ENCODE measurements around the gene UBAC2.

DNA sequence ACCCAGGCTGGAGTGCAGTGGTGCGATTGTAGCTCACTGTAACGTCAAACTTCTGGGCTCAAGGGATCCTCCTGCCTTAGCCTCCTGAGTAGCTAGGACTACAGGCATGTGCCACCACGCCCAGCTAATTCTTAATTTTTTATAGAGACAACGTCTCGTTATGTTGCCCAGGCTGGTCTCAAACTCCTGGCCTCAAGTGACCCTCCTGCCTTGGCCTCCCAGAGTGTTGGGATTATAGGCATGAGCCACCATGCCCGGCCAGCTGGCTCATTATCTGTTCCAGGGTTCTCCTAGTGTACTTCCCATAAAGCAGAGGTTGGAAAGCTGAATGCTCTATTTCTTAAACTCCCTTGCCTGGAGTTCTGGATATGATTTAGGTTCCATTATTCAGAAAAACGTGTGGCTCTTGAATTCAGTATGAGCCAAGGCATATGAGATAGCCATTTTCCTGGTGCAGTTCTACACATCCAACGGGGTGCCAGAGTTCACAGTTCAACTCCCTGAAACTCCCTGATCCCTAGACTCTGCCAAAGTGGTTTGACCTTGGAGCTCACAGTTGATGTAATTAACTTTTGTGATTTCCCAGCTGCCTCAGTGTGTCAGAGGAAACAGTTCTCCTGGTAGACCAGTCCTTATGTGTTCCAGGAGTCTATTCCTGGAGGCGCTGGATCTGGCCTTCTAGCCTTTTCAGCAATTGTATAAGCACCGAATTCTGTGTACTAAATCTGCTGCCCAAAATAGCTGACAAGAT, 85.0 kb downstream of the UBAC2 start:
- TF ChIP-seq, protein P1, sequence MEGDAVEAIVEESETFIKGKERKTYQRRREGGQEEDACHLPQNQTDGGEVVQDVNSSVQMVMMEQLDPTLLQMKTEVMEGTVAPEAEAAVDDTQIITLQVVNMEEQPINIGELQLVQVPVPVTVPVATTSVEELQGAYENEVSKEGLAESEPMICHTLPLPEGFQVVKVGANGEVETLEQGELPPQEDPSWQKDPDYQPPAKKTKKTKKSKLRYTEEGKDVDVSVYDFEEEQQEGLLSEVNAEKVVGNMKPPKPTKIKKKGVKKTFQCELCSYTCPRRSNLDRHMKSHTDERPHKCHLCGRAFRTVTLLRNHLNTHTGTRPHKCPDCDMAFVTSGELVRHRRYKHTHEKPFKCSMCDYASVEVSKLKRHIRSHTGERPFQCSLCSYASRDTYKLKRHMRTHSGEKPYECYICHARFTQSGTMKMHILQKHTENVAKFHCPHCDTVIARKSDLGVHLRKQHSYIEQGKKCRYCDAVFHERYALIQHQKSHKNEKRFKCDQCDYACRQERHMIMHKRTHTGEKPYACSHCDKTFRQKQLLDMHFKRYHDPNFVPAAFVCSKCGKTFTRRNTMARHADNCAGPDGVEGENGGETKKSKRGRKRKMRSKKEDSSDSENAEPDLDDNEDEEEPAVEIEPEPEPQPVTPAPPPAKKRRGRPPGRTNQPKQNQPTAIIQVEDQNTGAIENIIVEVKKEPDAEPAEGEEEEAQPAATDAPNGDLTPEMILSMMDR (conservative IDR thresholded peaks at IDR 0.05; ENCODE audit: low read length), result no peak
- no peak for TF ChIP-seq EZH2phosphoT487 (IDR thresholded peaks at IDR 0.05; ENCODE audit: borderline replicate concordance, low read depth, low read length)

All from OCI-LY7 (cell line).